Adrenal gland (tissue), 5 donors: ENCODE results near the gene NPR2.

Experiments
- POLR2A ChIP-seq, 2 donors: fragments of 450-650 bp; IDR thresholded peaks; one replicate each; pipeline ENCODE4 v1.6.1; 2017; ENCODE audit warnings: antibody characterized with exemption in 2 of 2, mild to moderate bottlenecking in 2 of 2, moderate library complexity in 1 of 2
- TF ChIP-seq, protein P1 (sequence below), 6 experiments: fragments of 450-650 bp in 4 of 6; fragments of 200-600 bp in 2 of 6; sonication (generic) in 1 of 6; IDR thresholded peaks; 1 replicate in 5 of 6; 2 replicates in 1 of 6; pipeline versions ENCODE4 v1.5.1 to v1.8.0; 2016 to 2021; ENCODE audit warnings: antibody characterized with exemption in 6 of 6, mild to moderate bottlenecking in 2 of 6, moderate library complexity in 1 of 6
- donor health status: DM: no; HTN: no; CAD: no.

DNA sequence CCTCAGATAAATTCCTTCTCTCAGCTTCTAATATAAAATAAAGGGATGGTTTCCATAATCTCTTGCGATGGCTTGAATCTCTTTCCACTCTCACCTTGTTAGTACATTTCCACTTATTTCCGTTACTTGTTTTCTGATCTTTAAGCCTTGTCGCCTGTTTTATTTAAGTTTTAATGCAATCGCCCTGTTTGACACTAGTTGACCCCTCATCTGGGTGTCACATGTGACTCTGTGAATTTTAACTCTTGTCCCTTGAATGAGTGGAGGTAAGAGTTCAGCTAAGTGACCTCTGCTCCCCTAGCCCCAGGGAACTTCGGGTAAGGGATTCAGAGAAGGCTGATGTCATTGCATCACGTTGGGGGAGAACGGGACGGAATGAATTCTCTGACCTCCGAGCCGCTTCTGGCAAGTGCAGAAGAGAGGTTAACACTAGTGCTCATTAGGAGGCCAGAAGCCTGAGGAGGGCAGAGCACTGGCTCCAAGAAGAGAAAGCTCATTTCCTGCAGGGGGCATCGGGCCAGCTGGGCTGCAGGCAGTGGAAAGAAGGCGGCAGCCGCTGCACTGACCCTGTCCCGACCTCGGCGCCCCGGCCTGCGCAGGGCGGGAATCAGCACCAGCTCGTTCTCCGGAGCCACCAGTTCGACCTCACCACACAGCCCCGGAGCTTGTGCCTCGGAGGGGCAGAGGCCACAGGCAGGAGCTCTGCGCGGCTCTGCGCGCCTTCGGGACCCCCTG is 22.9 kb downstream of the NPR2 start:
- no peak for TF ChIP-seq POLR2A (IDR thresholded peaks at IDR 0.05)
- TF ChIP-seq, protein P1, sequence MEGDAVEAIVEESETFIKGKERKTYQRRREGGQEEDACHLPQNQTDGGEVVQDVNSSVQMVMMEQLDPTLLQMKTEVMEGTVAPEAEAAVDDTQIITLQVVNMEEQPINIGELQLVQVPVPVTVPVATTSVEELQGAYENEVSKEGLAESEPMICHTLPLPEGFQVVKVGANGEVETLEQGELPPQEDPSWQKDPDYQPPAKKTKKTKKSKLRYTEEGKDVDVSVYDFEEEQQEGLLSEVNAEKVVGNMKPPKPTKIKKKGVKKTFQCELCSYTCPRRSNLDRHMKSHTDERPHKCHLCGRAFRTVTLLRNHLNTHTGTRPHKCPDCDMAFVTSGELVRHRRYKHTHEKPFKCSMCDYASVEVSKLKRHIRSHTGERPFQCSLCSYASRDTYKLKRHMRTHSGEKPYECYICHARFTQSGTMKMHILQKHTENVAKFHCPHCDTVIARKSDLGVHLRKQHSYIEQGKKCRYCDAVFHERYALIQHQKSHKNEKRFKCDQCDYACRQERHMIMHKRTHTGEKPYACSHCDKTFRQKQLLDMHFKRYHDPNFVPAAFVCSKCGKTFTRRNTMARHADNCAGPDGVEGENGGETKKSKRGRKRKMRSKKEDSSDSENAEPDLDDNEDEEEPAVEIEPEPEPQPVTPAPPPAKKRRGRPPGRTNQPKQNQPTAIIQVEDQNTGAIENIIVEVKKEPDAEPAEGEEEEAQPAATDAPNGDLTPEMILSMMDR (IDR thresholded peaks at IDR 0.05), result peak in 5 of 6 experiments; percentile 19 to 43 (median 40)
